H9 (cell line): ENCODE measurements around the gene MAST4. TPM values are rescaled to one million over a fixed set of nuclear protein-coding genes. Genes with fewer than 3 reads are reported as not detected.

Experiments used
- DNase-seq: peaks from one replicate; pipeline ENCODE4 v3.0.0-alpha.2; 2017
- H2AFZ ChIP-seq: one replicate; pipeline ENCODE4 v1.6.1; 2013; ENCODE audit warnings: mild to moderate bottlenecking, low read length, control low read depth, moderate library complexity
- H2AK5ac ChIP-seq: 2 replicates; pipeline ENCODE4 v1.6.1; 2013; ENCODE audit warnings: low read length, control low read depth, mixed read lengths; ENCODE audit not compliant: insufficient read length
- H2BK120ac ChIP-seq: one replicate; pipeline ENCODE4 v1.6.1; 2013; ENCODE audit warnings: low read depth, mild to moderate bottlenecking, low read length, control low read depth, inconsistent platforms; ENCODE audit not compliant: poor library complexity, severe bottlenecking
- H2BK12ac ChIP-seq: 2 replicates; pipeline ENCODE4 v1.6.1; 2013; ENCODE audit warnings: low read length, control low read depth, mixed read lengths, low read depth; ENCODE audit not compliant: insufficient read length
- H2BK15ac ChIP-seq: 2 replicates; pipeline ENCODE4 v1.6.1; 2013; ENCODE audit warnings: low read depth, low read length, control low read depth
- H2BK20ac ChIP-seq: one replicate; pipeline ENCODE4 v1.6.1; 2013; ENCODE audit warnings: low read depth, mild to moderate bottlenecking, low read length, control low read depth, inconsistent platforms; ENCODE audit not compliant: poor library complexity, severe bottlenecking
- H2BK5ac ChIP-seq: 2 replicates; pipeline ENCODE4 v1.6.1; 2013; ENCODE audit warnings: low read length, control low read depth, mixed read lengths; ENCODE audit not compliant: insufficient read length
- H3K14ac ChIP-seq: 2 replicates; pipeline ENCODE4 v1.6.1; 2013; ENCODE audit warnings: low read length, control low read depth; ENCODE audit not compliant: insufficient read depth
- H3K18ac ChIP-seq: 2 replicates; pipeline ENCODE4 v1.6.1; 2013; ENCODE audit warnings: low read depth, mild to moderate bottlenecking, mixed read lengths, low read length, control low read depth; ENCODE audit not compliant: insufficient read length
- H3K23ac ChIP-seq: 2 replicates; pipeline ENCODE4 v1.6.1; 2013; ENCODE audit warnings: low read length, control low read depth, mixed read lengths, low read depth; ENCODE audit not compliant: insufficient read length
- H3K23me2 ChIP-seq: 2 replicates; pipeline ENCODE4 v1.6.1; 2013; ENCODE audit warnings: low read depth, mild to moderate bottlenecking, mixed read lengths, low read length, control low read depth; ENCODE audit not compliant: insufficient read length, poor library complexity, severe bottlenecking
- H3K27ac ChIP-seq: 2 replicates; pipeline ENCODE4 v1.5.1; 2013; ENCODE audit warnings: low read length, control low read depth, mixed read lengths, low read depth; ENCODE audit not compliant: insufficient read length
- H3K27me3 ChIP-seq: 2 replicates; pipeline ENCODE4 v1.6.1; 2013; ENCODE audit warnings: low read length, control low read depth, inconsistent platforms; ENCODE audit not compliant: insufficient read depth
- H3K4ac ChIP-seq: 2 replicates; pipeline ENCODE4 v1.6.1; 2013; ENCODE audit warnings: low read depth, mild to moderate bottlenecking, control low read depth, inconsistent platforms, low read length, moderate library complexity
- H3K4me1 ChIP-seq: 2 replicates; pipeline ENCODE4 v1.6.1; 2013; ENCODE audit warnings: low read length, control low read depth, inconsistent platforms; ENCODE audit not compliant: insufficient read depth
- H3K4me2 ChIP-seq: 2 replicates; pipeline ENCODE4 v1.6.1; 2013; ENCODE audit warnings: low read length, control low read depth, mixed read lengths; ENCODE audit not compliant: insufficient read length, insufficient read depth
- H3K56ac ChIP-seq: 2 replicates; pipeline ENCODE4 v1.6.1; 2013; ENCODE audit warnings: low read depth, mild to moderate bottlenecking, mixed read lengths, low read length, control low read depth; ENCODE audit not compliant: insufficient read length
- H3K79me1 ChIP-seq: 2 replicates; pipeline ENCODE4 v1.6.1; 2013; ENCODE audit warnings: low read depth, mild to moderate bottlenecking, moderate library complexity, low read length, control low read depth, inconsistent platforms; ENCODE audit not compliant: insufficient read depth, poor library complexity, severe bottlenecking
- H3K79me2 ChIP-seq: 2 replicates; pipeline ENCODE4 v1.6.1; 2013; ENCODE audit warnings: low read length, control low read depth, inconsistent platforms; ENCODE audit not compliant: insufficient read depth
- H3K9ac ChIP-seq: 2 replicates; pipeline ENCODE4 v1.6.1; 2013; ENCODE audit warnings: low read length, control low read depth, mixed read lengths; ENCODE audit not compliant: insufficient read length; ENCODE audit errors: extremely low read depth
- H3K9me3 ChIP-seq: one replicate; pipeline ENCODE4 v1.6.1; 2013; ENCODE audit warnings: low read depth, low read length, inconsistent platforms; ENCODE audit not compliant: control insufficient read depth
- H3T11ph ChIP-seq: one replicate; pipeline ENCODE4 v1.6.1; 2013; ENCODE audit warnings: mild to moderate bottlenecking, low read length, control low read depth, inconsistent platforms
- H4K20me1 ChIP-seq: one replicate; pipeline ENCODE4 v1.6.1; 2013; ENCODE audit not compliant: control insufficient read depth, insufficient read length, insufficient read depth
- H4K5ac ChIP-seq: 2 replicates; pipeline ENCODE4 v1.6.1; 2013; ENCODE audit warnings: low read depth, mild to moderate bottlenecking, mixed read lengths, low read length, control low read depth; ENCODE audit not compliant: insufficient read length
- H4K8ac ChIP-seq: replicated peaks from 2 replicates; pipeline ENCODE4 v1.6.1; 2013; ENCODE audit warnings: low read length, control low read depth, mixed read lengths, low read depth; ENCODE audit not compliant: insufficient read length
- H4K91ac ChIP-seq: 2 replicates; pipeline ENCODE4 v1.6.1; 2013; ENCODE audit warnings: low read depth, mild to moderate bottlenecking, moderate library complexity, mixed read lengths, low read length, control low read depth; ENCODE audit not compliant: insufficient read length
- H3K27ac Mint-ChIP-seq, 3 experiments: 2 replicates in 2 of 3; 3 replicates in 1 of 3; pipeline ENCODE4 v1.8.0; 2020 to 2021; ENCODE audit warnings: mixed read lengths in 3 of 3, mild to moderate bottlenecking in 1 of 3, moderate library complexity in 1 of 3
- H3K27me3 Mint-ChIP-seq: 2 replicates; pipeline ENCODE4 v1.8.0; 2021; ENCODE audit warnings: low read depth, mild to moderate bottlenecking, moderate library complexity, mixed read lengths
- H3K36me3 Mint-ChIP-seq, 3 experiments: 2 replicates in 2 of 3; 3 replicates in 1 of 3; pipeline ENCODE4 v1.8.0; 2020 to 2021; ENCODE audit warnings: low read depth in 3 of 3, mixed read lengths in 3 of 3; ENCODE audit not compliant: insufficient read depth in 1 of 3
- H3K4me1 Mint-ChIP-seq, 2 experiments: 2 replicates each; pipeline ENCODE4 v1.8.0; 2020; ENCODE audit warnings: mixed read lengths in 2 of 2
- H3K4me3 Mint-ChIP-seq, 2 experiments: 2 replicates in 1 of 2; 3 replicates in 1 of 2; pipeline ENCODE4 v1.8.0; 2020 to 2021; ENCODE audit warnings: mild to moderate bottlenecking in 2 of 2, mixed read lengths in 2 of 2, moderate library complexity in 1 of 2
- H3K9me3 Mint-ChIP-seq, 2 experiments: 2 replicates in 1 of 2; 3 replicates in 1 of 2; pipeline ENCODE4 v1.8.0; 2020; ENCODE audit warnings: mild to moderate bottlenecking in 2 of 2, mixed read lengths in 2 of 2, moderate library complexity in 1 of 2
- CTCF ChIP-seq: fragments of 200-600 bp; sonication (generic); conservative IDR thresholded peaks from 3 replicates; pipeline ENCODE4 v1.8.0; 2021; ENCODE audit warnings: antibody characterized with exemption, mild to moderate bottlenecking
- WGBS: extraction: QIAGEN DNeasy Blood & Tissue Kit; methylation state at CpG from one replicate; pipeline ENCODE4 v1.1.7; 2013; ENCODE audit warnings: missing lambda C conversion rate, low lambda C conversion rate, mixed read lengths; ENCODE audit not compliant: insufficient read length; ENCODE audit errors: extremely low coverage; 5-methylcytosine and 5-hydroxymethylcytosine counted together
- total RNA-seq: library from RNA; stranded (reverse); gene quantifications from 2 replicates; pipeline ENCODE4 v1.2.1, GENCODE V29; 2021

Gene MAST4
- total RNA-seq, 1 experiment from 2014 or later, result 3.7 TPM

GRCh38 chr5:66653325-66653724, 57.1 kb downstream of the MAST4 start:
- Histone ChIP-seq H3K27ac (no peak overlapping the region), H4K5ac (no peak overlapping the region), H3K23ac (no peak overlapping the region), H3K79me1 (no peaks in the 10 kb centered on the region), H3K18ac (no peak overlapping the region), H3T11ph (no peak overlapping the region), H2BK5ac (no peak overlapping the region), H3K79me2 (no peaks in the 10 kb centered on the region), H3K23me2 (no peaks in the 10 kb centered on the region), H2BK15ac (no peak overlapping the region), H3K14ac (no peak overlapping the region), H2BK20ac (no peak overlapping the region), H2AFZ (no peak overlapping the region), H4K91ac (no peak overlapping the region), H3K9ac (no peak overlapping the region), H4K20me1 (no peaks in the 10 kb centered on the region), H2AK5ac (no peak overlapping the region), H3K4me1 (peaks cover 3% of the 10 kb centered on the region; the same call in 1 of the 2 replicates), H3K27me3 (no peaks in the 10 kb centered on the region), H3K9me3 (no peaks in the 10 kb centered on the region), H3K4ac (no peak overlapping the region), H3K4me2 (no peak overlapping the region), H2BK12ac (no peak overlapping the region), H4K8ac (no peak overlapping the region), H2BK120ac (no peak overlapping the region), H3K56ac (no peak overlapping the region)
- H3K27ac Mint-ChIP-seq, result no peak overlapping the region
- H3K36me3 Mint-ChIP-seq, result peaks cover 0 to 8% (median 2%) of the 10 kb centered on the region in 3 experiments; a peak in 2 of 7 replicates
- no peak for TF ChIP-seq CTCF
- no peaks in the 10 kb centered on the region for H3K27me3 Mint-ChIP-seq
- no peak overlapping the region for H3K4me3 Mint-ChIP-seq
- no CpG with 5 or more reads among the region's 1 CpG for WGBS
- peaks cover 22 to 28% of the 10 kb centered on the region in 2 experiments for H3K4me1 Mint-ChIP-seq
- H3K9me3 Mint-ChIP-seq, result peaks cover 3 to 6% of the 10 kb centered on the region in 2 experiments; a peak in 4 of 5 replicates
- no peak for DNase-seq
